ENCODE results near the gene DGKH. TPM values are rescaled to one million over a fixed set of nuclear protein-coding genes. Genes with fewer than 3 reads are reported as not detected.

The DGKH gene
- total and polyA plus RNA-seq, 2 experiments from 2014 or later: 3.6 to 7.2 TPM

GRCh38 chr13:42129033-42129432 lies 80.6 kb downstream of the DGKH start:
- H3K27ac ChIP-seq: no peak overlapping the region
- no peaks in the 10 kb centered on the region for H3K4me1 ChIP-seq (ENCODE audit: insufficient read depth)
- 75% methylated on average over 3 of the region's 3 CpGs for WGBS (ENCODE audit: low lambda C conversion rate, missing lambda C conversion rate)
- H3K9me2 ChIP-seq (replicated peaks; ENCODE audit: insufficient read depth): no peaks in the 10 kb centered on the region
- no peaks in the 10 kb centered on the region for H4K20me1 ChIP-seq (ENCODE audit: insufficient read depth, poor library complexity, severe bottlenecking)
- no peaks in the 10 kb centered on the region for H3K79me2 ChIP-seq
- no peak overlapping the region for H3K4me2 ChIP-seq
- H3K4me3 ChIP-seq: no peak overlapping the region
- no peaks in the 10 kb centered on the region for H3K36me3 ChIP-seq (replicated peaks; ENCODE audit: insufficient read depth, low read depth)
- H3K27me3 ChIP-seq: no peaks in the 10 kb centered on the region
- H3K9me3 ChIP-seq (ENCODE audit: low read depth): no peaks in the 10 kb centered on the region
- no peak for DNase-seq (ENCODE audit: low spot score)
- no peak for TF ChIP-seq EZH2 (IDR thresholded peaks at IDR 0.05; ENCODE audit: borderline replicate concordance)
- no peak for TF ChIP-seq CTCF (IDR thresholded peaks at IDR 0.05; ENCODE audit: poor library complexity)
- no peak for TF ChIP-seq EZH2phosphoT487 (IDR thresholded peaks at IDR 0.05; ENCODE audit: low read depth, severe bottlenecking, unreplicated experiment)
- H2AFZ ChIP-seq: no peak overlapping the region

DNA sequence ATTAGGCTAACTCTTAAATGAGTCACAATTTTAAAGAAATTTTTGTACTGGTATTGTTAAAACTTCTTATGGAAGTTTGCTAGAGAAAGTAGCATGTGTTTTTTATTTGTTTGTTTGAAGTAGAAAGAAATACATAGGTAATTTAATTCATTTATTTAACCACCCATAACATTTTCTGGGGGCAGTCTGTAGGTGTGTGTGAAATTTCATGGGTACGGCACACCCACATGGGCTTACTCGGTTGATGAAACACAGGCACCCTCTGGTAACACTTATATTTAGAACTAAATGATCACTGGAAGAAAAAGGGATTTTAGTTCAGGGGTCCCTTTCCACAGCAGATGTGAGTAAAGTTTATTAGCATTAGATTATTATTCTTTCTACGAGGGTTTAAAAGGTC lies 88.1 kb downstream of the DGKH start:
- H3K36me3 ChIP-seq (replicated peaks; ENCODE audit: insufficient read depth, low read depth): no peaks in the 10 kb centered on the region

DNA sequence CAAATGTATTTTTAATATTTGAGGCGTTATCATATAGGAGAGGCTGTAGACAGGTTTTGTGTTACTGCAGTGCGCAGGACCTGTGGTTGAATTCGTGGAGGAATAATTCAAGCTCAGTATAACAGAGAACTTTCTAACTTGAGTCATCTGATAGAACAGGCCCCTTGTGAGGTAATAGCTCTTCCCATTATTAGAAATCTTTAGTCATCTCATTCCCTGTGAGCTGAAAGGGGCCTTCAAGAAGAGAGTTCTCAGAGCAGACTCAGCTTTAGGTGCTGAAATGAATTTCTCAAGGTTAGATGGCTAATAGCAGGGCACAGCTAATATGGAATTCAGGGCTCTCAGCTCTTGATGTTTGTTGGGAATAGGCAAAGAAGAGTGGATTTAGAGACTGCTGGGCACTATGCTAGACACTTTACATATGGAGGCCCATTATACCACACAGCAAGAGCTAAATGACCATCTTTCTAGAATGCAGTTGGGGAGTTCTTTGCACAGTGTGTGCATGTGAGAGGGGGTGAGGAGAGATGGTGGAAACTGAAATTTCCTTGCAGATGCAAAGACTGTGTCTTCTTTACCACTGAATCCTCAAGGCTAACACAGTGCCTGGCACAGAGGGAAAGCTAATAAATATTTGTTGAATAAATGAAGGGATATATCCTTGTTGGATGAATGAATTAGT lies 89.5 kb downstream of the DGKH start:
- Histone ChIP-seq H4K20me1 (ENCODE audit: insufficient read depth, poor library complexity, severe bottlenecking) (no peaks in the 10 kb centered on the region), H3K9me2 (replicated peaks; ENCODE audit: insufficient read depth) (no peaks in the 10 kb centered on the region), H3K36me3 (replicated peaks; ENCODE audit: insufficient read depth, low read depth) (no peaks in the 10 kb centered on the region), H3K4me3 (no peak overlapping the region), H3K27ac (no peak overlapping the region), H2AFZ (no peak overlapping the region), H3K4me2 (no peak overlapping the region), H3K27me3 (no peaks in the 10 kb centered on the region), H3K9me3 (ENCODE audit: low read depth) (no peaks in the 10 kb centered on the region), H3K79me2 (no peaks in the 10 kb centered on the region), H3K4me1 (ENCODE audit: insufficient read depth) (no peaks in the 10 kb centered on the region)
- TF ChIP-seq EZH2 (IDR thresholded peaks at IDR 0.05; ENCODE audit: borderline replicate concordance): no peak
- no peak for TF ChIP-seq CTCF (IDR thresholded peaks at IDR 0.05; ENCODE audit: poor library complexity)
- TF ChIP-seq EZH2phosphoT487 (IDR thresholded peaks at IDR 0.05; ENCODE audit: low read depth, severe bottlenecking, unreplicated experiment): no peak
- no peak for DNase-seq (ENCODE audit: low spot score)
- WGBS (ENCODE audit: low lambda C conversion rate, missing lambda C conversion rate): 96% methylated on average over 3 of the region's 3 CpGs

More for the DNA sequence above, 88.1 kb downstream of the DGKH start:
- Histone ChIP-seq H3K4me3 (no peak overlapping the region), H3K4me2 (no peak overlapping the region), H2AFZ (no peak overlapping the region), H3K9me2 (replicated peaks; ENCODE audit: insufficient read depth) (no peaks in the 10 kb centered on the region), H3K4me1 (ENCODE audit: insufficient read depth) (no peaks in the 10 kb centered on the region), H3K9me3 (ENCODE audit: low read depth) (no peaks in the 10 kb centered on the region), H3K27me3 (no peaks in the 10 kb centered on the region), H3K79me2 (no peaks in the 10 kb centered on the region), H4K20me1 (ENCODE audit: insufficient read depth, poor library complexity, severe bottlenecking) (no peaks in the 10 kb centered on the region), H3K27ac (no peak overlapping the region)
- TF ChIP-seq EZH2 (IDR thresholded peaks at IDR 0.05; ENCODE audit: borderline replicate concordance) (no peak), EZH2phosphoT487 (IDR thresholded peaks at IDR 0.05; ENCODE audit: low read depth, severe bottlenecking, unreplicated experiment) (no peak), CTCF (IDR thresholded peaks at IDR 0.05; ENCODE audit: poor library complexity) (no peak)
- no peak for DNase-seq (ENCODE audit: low spot score)
- 53% methylated on average over 3 of the region's 3 CpGs for WGBS (ENCODE audit: low lambda C conversion rate, missing lambda C conversion rate)
